ENCODE data around the gene CCL4L2.
"Not testable (repeated sequence)": the region's sequence is repeated elsewhere in the genome, so short reads cannot be mapped to it uniquely, and the experiment has no call there.

The CCL4L2 gene

GRCh38 chr17:36210439-36211211 is at the start of gene CCL4L2:
TSS of gene CCL4L2 (plus strand) at chr17:36211063.
- not testable (repeated sequence) for H3K4me3 ChIP-seq (ENCODE audit: low read depth, low read length)

DNA sequence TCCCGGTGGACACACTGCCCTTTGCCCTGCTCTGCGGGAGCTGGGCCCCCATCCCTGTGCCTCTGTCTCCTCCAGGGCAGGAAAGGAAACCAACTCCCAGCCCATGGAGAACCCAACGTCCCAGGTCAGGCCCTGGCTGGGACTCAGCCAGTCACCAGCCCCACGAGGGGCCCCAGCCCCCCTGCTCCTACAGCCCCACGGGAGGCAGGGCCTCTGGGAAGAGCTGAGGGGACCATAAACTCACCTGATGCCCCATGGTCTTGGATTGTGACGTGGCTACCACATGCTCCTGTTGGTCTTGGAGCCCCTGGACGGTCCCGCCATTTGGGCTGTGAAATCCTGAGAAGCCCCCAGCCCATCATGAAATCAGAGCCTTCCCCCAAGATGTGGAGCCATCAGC is 42.0 kb upstream of the CCL4L2 start:
- H3K4me3 ChIP-seq (ENCODE audit: low read depth, low read length) = not testable (repeated sequence)

GRCh38 chr17:36176536-36176935 is 34.3 kb upstream of the CCL4L2 start, which contains the start of gene TBC1D3B:
TSS of gene TBC1D3B (minus strand) at chr17:36176636. CDS start at chr17:36175050, 1,586 bp downstream.
- H3K4me3 ChIP-seq (ENCODE audit: low read depth, low read length) = not testable (repeated sequence)

DNA sequence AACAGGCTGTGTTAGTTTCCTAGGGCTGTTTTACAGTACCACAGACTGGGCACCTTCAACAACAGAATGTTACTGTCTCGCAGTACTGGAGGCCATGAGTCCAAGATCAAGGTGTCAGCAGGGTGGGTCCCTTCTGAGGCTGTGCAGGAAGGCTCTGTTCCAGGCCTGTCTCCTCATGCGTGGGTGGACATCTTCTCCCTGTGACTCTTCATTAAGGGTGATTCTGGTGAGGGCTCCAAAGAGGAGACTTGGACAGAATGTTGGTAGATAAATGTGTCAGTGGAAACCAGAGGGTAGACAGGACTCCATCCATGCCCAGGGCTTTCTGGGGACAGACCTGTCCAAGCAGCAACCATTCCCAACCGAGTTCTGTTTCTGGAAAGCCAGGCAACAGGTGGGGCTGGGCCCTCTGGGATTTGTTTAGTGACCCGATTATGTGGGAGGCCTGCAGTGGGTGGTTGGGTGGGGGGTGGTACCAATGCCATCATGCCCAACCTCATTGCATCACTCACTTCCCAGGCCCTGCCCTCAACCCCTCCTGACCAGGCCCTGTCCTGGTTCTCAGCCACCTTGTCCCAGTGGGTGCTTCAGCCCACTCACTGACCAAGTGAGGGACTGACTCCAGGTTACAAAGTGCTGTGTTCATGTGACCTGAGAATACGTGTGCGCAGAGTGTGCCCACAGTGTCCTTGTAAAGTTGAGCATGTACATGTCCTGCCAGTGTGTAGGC is 29.3 kb upstream of the CCL4L2 start:
- not testable (repeated sequence) for H3K4me3 ChIP-seq (ENCODE audit: low read depth, low read length)

DNA sequence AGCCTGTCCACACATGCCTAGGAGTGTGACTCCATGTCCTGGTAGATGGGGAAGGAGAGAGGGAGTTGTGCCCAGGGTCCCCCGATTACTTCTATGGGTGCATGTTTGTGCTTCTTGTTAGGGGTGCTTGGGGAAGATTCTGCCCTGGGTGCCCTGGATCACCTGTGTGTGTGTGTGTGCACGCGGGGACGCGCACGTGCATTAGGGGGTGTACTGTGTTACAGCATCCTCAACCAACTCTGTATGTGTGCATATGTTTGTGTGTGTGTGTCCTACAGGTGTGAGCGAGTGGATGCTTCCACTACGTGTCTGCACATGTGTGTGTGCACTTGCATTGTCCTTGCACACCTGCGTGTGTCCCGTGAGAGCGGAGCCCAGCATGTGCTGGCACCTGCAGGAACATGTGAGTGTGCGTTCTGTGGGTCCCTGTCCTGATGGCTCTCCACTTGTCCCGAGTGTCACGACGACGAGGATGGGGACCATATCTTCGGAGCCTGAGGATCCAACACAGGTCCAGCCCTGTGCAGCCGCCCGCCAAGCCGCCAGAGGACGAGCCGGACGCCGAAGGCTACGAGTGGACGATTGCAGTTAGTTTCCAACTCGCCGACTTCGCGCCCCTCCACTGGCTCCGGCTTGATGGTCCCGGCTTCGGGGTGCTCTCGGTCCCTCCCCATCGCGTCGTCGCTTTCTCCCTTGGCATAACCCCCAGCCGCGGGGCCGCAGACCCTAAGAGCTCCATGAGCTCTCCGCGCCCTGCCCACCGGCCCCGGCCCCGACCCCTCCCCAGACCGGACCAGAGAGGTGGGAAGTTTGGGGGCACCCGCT is 28.5 kb upstream of the CCL4L2 start:
- no peak for TF ChIP-seq CTCF (IDR thresholded peaks at IDR 0.05; ENCODE audit: borderline replicate concordance, insufficient read depth, low read depth, low read length)
- H3K4me3 ChIP-seq (ENCODE audit: low read depth, low read length) = no peak overlapping the region

DNA sequence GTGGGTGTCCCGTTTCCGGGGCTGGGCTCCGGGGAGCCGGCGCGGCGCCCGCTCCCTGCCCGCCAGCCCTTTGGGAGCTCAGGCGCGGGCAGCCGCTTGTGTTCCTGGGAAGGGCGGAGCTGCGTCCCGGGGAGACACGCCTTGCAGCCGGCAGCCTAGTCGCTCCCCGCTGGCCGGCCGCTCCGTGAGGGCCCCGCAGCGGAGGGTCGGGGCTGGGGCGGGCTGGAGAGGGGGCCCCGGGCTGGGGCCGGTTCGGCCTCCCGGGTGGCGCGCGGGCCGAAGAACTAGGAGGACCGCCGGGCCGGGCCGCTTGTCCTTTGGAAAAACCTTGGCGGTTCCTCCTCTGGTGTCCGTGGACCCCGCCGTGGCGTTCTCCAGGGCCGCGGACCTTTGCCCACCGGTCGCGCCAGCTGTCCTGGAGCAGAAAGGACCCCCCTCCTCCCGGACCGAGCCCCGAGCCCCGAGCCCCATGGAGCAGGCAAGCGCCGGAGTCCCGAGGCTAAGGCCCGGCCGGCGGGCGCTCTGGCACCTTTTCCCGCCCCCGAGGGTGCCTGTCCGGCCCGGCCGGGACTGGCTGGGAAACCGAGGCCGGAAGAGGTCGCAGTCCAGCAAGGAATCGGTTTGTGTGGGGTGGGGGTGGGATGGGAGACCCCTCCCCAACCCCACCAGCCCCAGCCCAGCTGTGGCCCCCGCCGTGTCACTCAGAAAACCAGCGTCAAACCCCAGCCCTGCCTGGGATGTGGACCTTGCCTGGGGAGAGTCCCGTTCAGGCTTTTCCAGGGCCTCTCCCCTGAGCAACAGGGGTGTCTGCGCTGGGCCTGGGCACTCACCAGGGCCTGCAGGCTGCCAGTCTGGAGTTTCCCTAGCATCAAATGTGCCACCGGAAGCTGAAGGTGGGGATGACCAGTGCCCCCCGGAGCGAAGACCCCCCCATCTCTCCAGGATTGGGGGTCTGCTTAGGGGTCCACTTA is 27.6 kb upstream of the CCL4L2 start:
- no peak for TF ChIP-seq CTCF (IDR thresholded peaks at IDR 0.05; ENCODE audit: borderline replicate concordance, insufficient read depth, low read depth, low read length)
- H3K4me3 ChIP-seq (ENCODE audit: low read depth, low read length) = no peak overlapping the region

- H3K4me3 ChIP-seq (ENCODE audit: low read depth, low read length) = no peak overlapping the region
- no peak for TF ChIP-seq CTCF (IDR thresholded peaks at IDR 0.05; ENCODE audit: borderline replicate concordance, insufficient read depth, low read depth, low read length)
Observed at GRCh38 chr17:36184023-36184765, 26.7 kb upstream of the CCL4L2 start.

DNA sequence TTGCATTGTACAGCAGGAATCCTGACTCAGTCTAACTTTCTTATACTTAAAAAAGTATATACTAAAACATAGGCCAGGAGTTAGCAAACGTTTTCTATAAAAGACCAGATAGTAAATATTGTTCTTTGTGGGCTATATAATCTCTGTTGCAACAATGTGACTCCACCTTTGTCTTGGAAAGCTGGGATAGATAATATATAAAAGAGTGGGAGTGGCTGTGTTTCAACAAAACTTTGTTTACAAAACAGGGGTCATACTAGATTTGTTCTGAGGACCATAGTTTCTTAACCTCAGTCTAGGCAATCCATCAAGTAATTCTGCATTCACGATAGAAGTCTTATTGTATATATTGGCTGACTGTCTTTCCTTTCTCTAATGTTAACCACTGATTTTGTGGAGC is 25.4 kb upstream of the CCL4L2 start:
- no peak for TF ChIP-seq CTCF (IDR thresholded peaks at IDR 0.05; ENCODE audit: borderline replicate concordance, insufficient read depth, low read depth, low read length)

GRCh38 chr17:36186810-36187763 is 23.8 kb upstream of the CCL4L2 start:
- H3K4me3 ChIP-seq (ENCODE audit: low read depth, low read length) = not testable (repeated sequence)

More for the DNA sequence above, 25.4 kb upstream of the CCL4L2 start:
- no peak overlapping the region for H3K4me3 ChIP-seq (ENCODE audit: low read depth, low read length)

DNA sequence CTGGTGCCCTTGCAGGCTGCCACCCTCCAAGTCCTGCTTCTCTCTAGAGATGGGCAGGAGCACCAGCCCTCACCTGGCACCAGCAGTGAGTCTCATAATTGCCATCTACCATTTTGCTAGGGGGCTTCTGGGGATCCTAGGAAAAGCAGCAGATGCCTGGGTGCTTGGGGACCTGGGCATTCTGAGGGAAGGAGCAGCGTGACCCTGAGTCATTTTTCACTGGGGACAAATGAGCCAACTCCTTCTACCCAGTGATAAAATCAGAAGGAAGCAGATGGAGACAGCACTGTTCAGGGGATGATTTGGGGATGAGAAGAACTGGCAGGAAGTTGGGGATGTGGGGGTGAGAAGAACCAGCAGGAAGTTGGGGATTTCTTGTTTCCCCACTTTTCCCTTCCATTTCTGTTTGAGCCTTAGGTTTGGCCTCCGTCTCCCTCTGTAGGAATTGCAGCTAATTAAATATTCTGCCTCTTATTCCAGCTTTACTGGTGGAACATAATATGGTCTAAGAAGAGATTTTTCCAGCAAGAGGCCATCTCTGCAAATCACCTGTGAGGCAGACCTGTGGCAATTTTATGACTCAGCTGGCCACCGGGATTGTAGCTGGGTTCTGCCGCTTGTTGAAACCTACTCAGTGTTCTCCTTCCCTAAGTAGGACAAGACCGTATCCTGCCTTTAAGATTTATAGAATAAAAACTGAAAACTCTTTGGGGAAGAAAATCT is 22.8 kb upstream of the CCL4L2 start:
- H3K4me3 ChIP-seq (ENCODE audit: low read depth, low read length) = not testable (repeated sequence)
